ENCODE data around the gene SLC16A11.
A peak's percentile ranks its signal among the peaks of the same experiment; 100 is the strongest.

Gene SLC16A11

DNA sequence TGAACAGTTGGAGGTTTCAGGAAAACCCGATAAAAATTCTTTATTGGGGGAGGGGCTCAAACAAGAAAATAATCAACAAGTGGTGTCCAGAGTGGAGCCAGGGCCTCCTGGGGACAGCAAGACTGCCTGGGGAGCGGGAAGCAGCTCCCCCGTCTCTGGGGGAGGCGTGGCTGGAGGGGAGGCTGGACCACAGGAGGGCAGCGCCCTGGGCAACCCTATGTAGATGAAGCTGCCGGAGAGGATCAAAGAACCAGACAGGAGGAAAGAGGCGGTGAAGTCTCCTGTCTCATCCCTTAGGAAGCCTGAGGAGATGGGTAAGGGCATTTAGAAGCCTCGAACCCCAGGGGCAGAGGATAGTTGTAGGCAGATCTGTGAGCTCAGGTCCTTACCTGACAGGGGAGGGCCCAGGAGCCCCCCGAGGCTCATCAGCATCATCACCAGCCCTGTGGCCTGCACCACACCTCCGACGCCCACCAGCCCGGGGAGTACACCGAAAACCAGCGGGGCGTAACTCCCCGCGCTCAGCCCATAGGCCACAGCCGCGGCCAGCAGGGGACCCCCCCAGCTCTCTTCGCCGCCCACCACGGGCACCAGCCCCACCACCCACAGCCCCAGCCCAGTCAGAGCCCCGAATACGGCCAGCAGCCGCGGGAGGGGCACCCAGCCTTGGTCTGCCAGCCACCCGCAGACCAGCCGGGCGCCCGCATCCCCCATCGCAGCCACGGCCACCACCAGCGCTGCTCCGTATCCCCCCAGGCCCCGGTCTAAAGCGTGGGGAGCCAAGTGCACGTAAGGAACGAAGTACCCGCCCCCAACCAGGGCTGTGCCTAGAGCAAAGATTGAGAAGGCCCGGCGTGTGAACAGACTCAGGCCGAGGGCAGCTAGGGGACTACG lies 2.0 kb downstream of the SLC16A11 start:
- DNase-seq (ENCODE audit: low spot score) (no peak), ATAC-seq (ENCODE audit: low read depth) (no peak)
- H3K27ac ChIP-seq (ENCODE audit: poor library complexity, severe bottlenecking): no peak overlapping the region
- peaks cover 13% of the 10 kb centered on the region for H3K4me1 ChIP-seq (ENCODE audit: insufficient read depth, poor library complexity, severe bottlenecking)
- no peak overlapping the region for H3K4me3 ChIP-seq (ENCODE audit: severe bottlenecking)
- TF ChIP-seq, protein P1, sequence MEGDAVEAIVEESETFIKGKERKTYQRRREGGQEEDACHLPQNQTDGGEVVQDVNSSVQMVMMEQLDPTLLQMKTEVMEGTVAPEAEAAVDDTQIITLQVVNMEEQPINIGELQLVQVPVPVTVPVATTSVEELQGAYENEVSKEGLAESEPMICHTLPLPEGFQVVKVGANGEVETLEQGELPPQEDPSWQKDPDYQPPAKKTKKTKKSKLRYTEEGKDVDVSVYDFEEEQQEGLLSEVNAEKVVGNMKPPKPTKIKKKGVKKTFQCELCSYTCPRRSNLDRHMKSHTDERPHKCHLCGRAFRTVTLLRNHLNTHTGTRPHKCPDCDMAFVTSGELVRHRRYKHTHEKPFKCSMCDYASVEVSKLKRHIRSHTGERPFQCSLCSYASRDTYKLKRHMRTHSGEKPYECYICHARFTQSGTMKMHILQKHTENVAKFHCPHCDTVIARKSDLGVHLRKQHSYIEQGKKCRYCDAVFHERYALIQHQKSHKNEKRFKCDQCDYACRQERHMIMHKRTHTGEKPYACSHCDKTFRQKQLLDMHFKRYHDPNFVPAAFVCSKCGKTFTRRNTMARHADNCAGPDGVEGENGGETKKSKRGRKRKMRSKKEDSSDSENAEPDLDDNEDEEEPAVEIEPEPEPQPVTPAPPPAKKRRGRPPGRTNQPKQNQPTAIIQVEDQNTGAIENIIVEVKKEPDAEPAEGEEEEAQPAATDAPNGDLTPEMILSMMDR (IDR thresholded peaks at IDR 0.05; ENCODE audit: poor library complexity, severe bottlenecking): no peak
- H3K36me3 ChIP-seq (ENCODE audit: low read depth): no peaks in the 10 kb centered on the region
- H3K9me3 ChIP-seq (ENCODE audit: severe bottlenecking): no peaks in the 10 kb centered on the region
- peaks cover 10% of the 10 kb centered on the region for H3K27me3 ChIP-seq (ENCODE audit: insufficient read depth, poor library complexity, severe bottlenecking)

DNA sequence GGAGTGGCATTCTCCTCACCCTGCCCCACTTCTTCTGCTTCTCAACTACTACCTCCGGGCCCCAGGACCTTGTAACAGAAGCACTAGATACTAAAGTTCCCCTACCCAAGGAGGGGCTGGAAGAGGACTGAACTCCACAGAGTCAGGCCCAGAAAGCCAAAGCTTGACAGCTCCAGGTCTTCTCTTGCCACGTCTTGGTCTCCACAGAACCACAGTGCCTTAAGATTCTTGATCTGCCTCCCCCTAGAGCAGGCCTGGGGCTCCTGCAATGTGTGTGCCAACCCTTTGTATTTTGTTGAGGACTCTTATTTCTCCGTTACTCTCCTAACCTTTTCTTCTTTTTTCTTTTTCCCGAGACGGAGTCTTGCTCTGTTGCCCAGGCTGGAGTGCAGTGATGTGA lies 4.1 kb downstream of the SLC16A11 start:
- Histone ChIP-seq H3K9me3 (ENCODE audit: severe bottlenecking) (no peaks in the 10 kb centered on the region), H3K36me3 (ENCODE audit: low read depth) (no peaks in the 10 kb centered on the region), H3K4me3 (ENCODE audit: severe bottlenecking) (no peak overlapping the region), H3K27me3 (ENCODE audit: insufficient read depth, poor library complexity, severe bottlenecking) (peaks cover 10% of the 10 kb centered on the region), H3K27ac (ENCODE audit: poor library complexity, severe bottlenecking) (no peak overlapping the region), H3K4me1 (ENCODE audit: insufficient read depth, poor library complexity, severe bottlenecking) (peaks cover 3% of the 10 kb centered on the region)
- ATAC-seq (ENCODE audit: low read depth) (no peak), DNase-seq (ENCODE audit: low spot score) (no peak)
- TF ChIP-seq, protein P1 (IDR thresholded peaks at IDR 0.05; ENCODE audit: poor library complexity, severe bottlenecking): no peak

DNA sequence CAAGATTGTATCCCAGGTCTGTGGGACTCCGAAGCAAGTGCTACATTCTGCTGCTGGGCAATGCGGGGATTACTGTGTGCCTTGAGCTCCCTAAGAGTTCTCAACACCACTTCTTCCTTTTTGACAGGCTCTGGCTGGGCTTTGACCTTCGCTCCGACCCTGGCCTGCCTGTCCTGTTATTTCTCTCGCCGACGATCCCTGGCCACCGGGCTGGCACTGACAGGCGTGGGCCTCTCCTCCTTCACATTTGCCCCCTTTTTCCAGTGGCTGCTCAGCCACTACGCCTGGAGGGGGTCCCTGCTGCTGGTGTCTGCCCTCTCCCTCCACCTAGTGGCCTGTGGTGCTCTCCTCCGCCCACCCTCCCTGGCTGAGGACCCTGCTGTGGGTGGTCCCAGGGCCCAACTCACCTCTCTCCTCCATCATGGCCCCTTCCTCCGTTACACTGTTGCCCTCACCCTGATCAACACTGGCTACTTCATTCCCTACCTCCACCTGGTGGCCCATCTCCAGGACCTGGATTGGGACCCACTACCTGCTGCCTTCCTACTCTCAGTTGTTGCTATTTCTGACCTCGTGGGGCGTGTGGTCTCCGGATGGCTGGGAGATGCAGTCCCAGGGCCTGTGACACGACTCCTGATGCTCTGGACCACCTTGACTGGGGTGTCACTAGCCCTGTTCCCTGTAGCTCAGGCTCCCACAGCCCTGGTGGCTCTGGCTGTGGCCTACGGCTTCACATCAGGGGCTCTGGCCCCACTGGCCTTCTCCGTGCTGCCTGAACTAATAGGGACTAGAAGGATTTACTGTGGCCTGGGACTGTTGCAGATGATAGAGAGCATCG lies 5.6 kb downstream of the SLC16A11 start:
- Histone ChIP-seq H3K36me3 (ENCODE audit: low read depth) (no peaks in the 10 kb centered on the region), H3K4me1 (ENCODE audit: insufficient read depth, poor library complexity, severe bottlenecking) (peaks cover 3% of the 10 kb centered on the region), H3K4me3 (ENCODE audit: severe bottlenecking) (no peak overlapping the region), H3K9me3 (ENCODE audit: severe bottlenecking) (no peaks in the 10 kb centered on the region), H3K27ac (ENCODE audit: poor library complexity, severe bottlenecking) (no peak overlapping the region), H3K27me3 (ENCODE audit: insufficient read depth, poor library complexity, severe bottlenecking) (peaks cover 10% of the 10 kb centered on the region)
- ATAC-seq (ENCODE audit: low read depth) (no peak), DNase-seq (ENCODE audit: low spot score) (no peak)
- TF ChIP-seq, protein P1 (IDR thresholded peaks at IDR 0.05; ENCODE audit: poor library complexity, severe bottlenecking): no peak

DNA sequence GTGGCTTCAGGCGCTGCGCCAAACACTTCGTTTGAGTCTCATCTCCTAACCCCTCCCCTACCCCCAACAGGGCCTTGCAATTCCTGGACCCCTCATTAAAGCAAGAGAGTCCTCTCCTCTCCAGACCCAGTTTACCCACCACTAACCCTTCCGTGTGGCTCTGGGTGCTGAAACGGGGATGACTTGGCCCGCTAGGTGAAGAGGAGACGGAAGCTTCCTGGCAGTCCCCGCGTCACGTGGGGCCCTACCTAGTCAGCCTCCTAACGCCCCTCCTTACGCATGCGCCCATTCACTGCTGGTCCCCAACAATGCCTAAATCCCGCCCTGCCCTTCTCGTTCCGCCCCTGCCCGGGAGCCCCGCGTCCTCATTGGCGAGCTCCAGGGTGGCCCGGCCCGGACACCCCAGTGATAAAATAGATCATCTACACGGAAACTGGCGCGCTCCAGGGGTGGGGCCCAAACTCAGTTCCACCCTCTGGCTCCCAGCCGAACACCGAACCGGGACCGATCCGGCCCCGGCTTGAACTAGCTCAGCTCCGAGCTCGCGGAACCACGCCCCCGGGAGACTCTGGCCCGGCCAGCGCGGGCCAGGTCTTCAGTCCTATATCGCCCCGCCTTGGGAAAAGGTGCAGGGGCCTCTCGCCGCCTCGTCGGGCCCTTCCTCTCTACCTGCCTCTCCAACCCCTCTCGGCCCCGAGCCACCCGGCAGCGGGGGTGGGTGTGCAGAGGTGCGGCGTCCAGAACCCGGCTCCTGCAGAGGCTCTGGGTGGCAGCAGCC lies 8.1 kb downstream of the SLC16A11 start, which contains the start of gene SLC16A13:
TSS of gene SLC16A13 (plus strand) at position 425 of the 778 bp plus-strand sequence. CDS start 368 bp downstream, outside the sequence.
- H3K27ac ChIP-seq (ENCODE audit: poor library complexity, severe bottlenecking): peak within 1 kb of the TSS; percentile 76
- H3K36me3 ChIP-seq (ENCODE audit: low read depth): no peaks in the 10 kb centered on the region
- DNase-seq (ENCODE audit: low spot score): peak; percentile 98
- H3K4me3 ChIP-seq (ENCODE audit: severe bottlenecking): peak within 1 kb of the TSS; percentile 46
- TF ChIP-seq, protein P1 (IDR thresholded peaks at IDR 0.05; ENCODE audit: poor library complexity, severe bottlenecking): no peak
- H3K27me3 ChIP-seq (ENCODE audit: insufficient read depth, poor library complexity, severe bottlenecking): no peaks in the 10 kb centered on the region
- no peaks in the 10 kb centered on the region for H3K9me3 ChIP-seq (ENCODE audit: severe bottlenecking)
- peaks cover 3% of the 10 kb centered on the region for H3K4me1 ChIP-seq (ENCODE audit: insufficient read depth, poor library complexity, severe bottlenecking)
- peak; percentile 89 for ATAC-seq (ENCODE audit: low read depth)
